Fibroblast of the aortic adventitia (primary cell): ENCODE data around the gene KAT6B. TPM values are rescaled to one million over a fixed set of nuclear protein-coding genes. Genes with fewer than 3 reads are reported as not detected.

Experiments
- DNase-seq: peaks from one replicate; pipeline ENCODE4 v3.0.0-alpha.2; 2010; ENCODE audit warnings: low read depth
- H3K4me3 ChIP-seq: 2 replicates; pipeline ENCODE4 v1.5.1; 2011; ENCODE audit warnings: low read depth, mild to moderate bottlenecking, control low read depth, low read length, moderate library complexity
- total RNA-seq: library from RNA; depleted of rRNA; stranded (reverse); fragments of >200 nt; gene quantifications from 2 replicates; pipeline ENCODE4 v1.2.3, GENCODE V29; 2012; ENCODE audit warnings: low replicate concordance
- TF ChIP-seq, protein P1 (sequence below): IDR thresholded peaks from 2 replicates; pipeline ENCODE4 v1.5.1; 2011; ENCODE audit warnings: mild to moderate bottlenecking, low read length, control low read depth, inconsistent platforms; ENCODE audit not compliant: insufficient read depth

The KAT6B gene
- total RNA-seq, 1 donor = 38.9 TPM

DNA sequence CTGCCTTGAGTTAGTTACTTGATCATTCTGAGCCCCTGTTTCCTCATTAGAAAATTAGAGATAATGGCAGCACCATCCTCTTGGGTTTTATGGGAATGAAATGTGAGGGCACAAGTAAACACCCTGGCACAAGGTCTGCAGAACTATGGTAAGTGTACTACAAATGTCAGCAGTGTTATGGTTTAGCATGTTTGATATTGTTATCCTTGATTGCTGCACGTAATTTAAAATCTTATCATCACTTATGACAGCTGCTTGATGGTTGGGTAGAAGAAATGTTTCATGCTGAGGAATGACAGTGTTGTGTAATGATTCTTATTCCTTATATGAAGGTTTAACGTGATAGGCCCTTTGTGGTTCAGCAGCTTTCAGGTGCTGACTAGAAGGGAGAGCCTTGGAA lies 134.3 kb downstream of the KAT6B start:
- H3K4me3 ChIP-seq = no peak overlapping the region
- no peak for DNase-seq
- TF ChIP-seq, protein P1, sequence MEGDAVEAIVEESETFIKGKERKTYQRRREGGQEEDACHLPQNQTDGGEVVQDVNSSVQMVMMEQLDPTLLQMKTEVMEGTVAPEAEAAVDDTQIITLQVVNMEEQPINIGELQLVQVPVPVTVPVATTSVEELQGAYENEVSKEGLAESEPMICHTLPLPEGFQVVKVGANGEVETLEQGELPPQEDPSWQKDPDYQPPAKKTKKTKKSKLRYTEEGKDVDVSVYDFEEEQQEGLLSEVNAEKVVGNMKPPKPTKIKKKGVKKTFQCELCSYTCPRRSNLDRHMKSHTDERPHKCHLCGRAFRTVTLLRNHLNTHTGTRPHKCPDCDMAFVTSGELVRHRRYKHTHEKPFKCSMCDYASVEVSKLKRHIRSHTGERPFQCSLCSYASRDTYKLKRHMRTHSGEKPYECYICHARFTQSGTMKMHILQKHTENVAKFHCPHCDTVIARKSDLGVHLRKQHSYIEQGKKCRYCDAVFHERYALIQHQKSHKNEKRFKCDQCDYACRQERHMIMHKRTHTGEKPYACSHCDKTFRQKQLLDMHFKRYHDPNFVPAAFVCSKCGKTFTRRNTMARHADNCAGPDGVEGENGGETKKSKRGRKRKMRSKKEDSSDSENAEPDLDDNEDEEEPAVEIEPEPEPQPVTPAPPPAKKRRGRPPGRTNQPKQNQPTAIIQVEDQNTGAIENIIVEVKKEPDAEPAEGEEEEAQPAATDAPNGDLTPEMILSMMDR = no peak

DNA sequence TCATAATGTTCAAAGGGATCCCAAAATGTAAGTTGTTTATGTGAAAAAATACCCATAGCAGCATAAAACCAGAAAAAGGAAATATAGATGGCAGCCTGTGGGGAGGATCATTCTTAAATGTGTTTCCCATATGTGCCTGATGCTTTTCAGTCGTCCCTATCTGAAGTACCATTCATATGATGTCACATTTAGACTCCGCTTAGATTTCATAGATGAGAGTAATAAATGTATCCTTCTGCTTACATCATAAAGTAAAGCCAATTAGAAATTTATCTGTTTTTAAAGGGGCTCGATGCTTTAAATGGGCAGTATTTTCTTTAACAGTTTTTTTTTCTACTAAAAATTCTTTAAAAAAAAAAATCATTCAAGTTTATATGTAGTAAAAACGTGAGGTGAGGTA lies 136.1 kb downstream of the KAT6B start:
- DNase-seq = no peak
- H3K4me3 ChIP-seq = no peak overlapping the region
- TF ChIP-seq, protein P1 = no peak

DNA sequence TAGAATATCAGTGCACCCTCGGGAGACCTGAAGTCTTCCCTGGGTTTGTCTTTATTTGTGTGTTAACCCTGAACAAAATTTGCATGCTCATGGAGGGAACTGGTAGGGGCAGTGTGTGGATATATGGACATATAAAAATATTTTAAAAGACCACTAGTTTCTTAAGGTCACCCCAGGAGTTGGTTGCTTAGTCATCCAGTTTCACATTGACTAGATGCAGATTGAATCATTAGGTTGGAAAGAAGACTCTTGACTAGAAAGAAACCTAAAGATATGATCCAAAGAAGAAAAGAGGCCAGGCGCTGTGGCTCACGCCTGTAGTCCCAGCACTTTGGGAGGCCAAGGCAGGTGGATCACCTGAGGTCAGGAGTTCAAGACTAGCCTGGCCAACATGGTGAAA lies 137.1 kb downstream of the KAT6B start:
- TF ChIP-seq, protein P1 = no peak
- no peak overlapping the region for H3K4me3 ChIP-seq
- no peak for DNase-seq

DNA sequence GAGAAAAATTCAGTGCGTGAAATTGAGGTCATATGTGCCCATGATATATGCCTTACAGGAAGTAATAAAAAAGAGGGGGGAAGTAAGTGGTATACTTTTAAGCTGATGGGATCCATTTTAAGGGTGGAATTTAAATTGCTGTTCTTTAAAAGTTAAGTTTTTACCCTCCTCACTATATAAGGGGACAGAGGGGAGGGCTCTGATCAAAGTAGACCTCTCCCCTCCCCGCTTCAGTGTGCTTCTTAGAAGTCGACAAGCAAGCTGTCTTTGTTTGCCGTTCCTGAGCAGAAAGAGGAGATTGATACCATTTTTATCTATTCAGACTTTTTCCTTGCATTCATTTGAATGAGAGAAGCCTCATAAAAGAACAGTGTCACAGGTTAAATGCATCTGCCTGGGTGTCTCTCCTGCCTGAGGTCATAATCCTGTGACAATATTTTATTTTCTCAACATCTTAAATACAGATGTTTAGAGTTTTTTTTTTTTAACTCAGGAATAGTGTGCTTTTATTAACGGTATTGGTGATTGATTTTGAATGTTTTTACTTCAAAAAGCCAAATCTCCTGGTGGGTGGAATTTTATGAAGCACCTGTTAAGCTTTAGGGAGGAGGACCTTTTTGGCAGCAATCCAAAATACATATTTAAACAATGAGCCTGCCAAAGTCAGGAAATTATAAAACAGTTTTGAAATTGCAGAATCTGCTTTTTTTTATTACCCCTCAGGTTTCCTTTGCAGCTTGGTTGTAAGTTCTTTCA lies 141.7 kb downstream of the KAT6B start:
- TF ChIP-seq, protein P1 = no peak
- no peak overlapping the region for H3K4me3 ChIP-seq
- peak; percentile 24 for DNase-seq

DNA sequence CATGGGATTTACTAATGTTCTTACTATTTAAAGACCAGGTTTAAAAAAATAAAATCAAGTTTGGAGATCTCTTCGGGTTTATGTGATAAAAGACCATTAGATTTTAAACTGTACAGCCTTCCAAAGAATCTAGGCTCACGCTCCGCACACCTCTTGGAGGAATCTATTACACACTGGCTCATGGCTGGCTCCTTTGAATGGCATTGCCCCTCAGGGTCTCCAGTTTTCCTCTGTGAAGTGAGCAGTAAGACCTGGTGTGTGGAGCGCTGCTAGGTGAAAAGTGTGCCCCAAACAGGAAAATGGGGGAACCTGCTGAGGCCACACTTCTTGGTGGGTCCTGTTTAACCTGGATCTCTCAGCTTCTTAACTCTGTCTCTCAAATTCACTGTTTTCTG lies 142.3 kb downstream of the KAT6B start:
- no peak overlapping the region for H3K4me3 ChIP-seq
- DNase-seq = no peak
- TF ChIP-seq, protein P1 = no peak

DNA sequence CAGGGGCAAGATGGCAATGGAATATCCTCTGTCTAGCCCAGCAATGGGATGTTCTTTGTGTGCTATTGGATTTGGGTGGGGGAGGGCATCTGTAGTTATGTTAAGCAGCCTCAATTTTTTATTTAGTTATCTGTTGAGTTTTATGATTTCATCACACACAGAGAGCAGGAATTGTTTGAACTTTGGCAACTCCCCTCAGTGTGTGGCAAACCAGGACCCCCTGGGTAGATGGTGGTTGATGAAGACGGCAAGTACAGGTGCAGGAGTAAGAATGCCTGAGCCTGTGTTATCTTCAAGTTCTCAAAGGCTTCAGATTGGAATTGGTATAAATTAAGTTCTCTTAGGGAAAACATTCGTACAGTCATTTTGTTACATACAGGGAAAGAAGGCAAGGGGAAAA lies 142.7 kb downstream of the KAT6B start:
- no peak for DNase-seq
- TF ChIP-seq, protein P1 = no peak
- H3K4me3 ChIP-seq = no peak overlapping the region

DNA sequence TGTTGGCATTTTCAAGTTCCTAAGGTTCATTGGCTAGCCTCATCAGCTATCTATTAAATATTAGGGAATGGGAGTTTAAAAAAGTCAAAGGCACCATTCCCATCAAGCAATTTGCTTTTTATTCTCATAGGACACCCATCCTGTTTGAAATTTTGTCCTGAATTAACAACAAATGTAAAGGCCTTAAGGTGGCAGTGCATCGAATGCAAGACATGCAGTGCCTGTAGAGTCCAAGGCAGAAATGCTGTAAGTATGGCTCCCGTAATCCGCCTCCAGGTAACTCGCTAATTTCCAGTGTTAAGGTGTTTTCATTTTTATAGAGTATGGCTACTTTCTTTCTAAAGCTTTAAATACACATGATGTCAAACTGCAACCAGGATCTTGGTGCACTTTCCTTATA lies 143.1 kb downstream of the KAT6B start:
- DNase-seq = no peak
- TF ChIP-seq, protein P1 = no peak
- H3K4me3 ChIP-seq = no peak overlapping the region
